Endometrial microvascular endothelial cells (primary cell): ENCODE results near the gene DNAAF1. TPM values are rescaled to one million over a fixed set of nuclear protein-coding genes. Genes with fewer than 3 reads are reported as not detected.

Experiments used
- in situ Hi-C: cut with HindIII; loops from 2 replicates; pipeline ENCODE4 v1.10.0; 2017; ENCODE audit warnings: low sequenced_read_pairs, low pct_unique_long_range_greater_than_20kb; ENCODE audit errors: inconsistent ontology term
- total RNA-seq: library from RNA; depleted of rRNA; stranded (reverse); fragments of >200 nt; gene quantifications from one replicate; pipeline ENCODE4 v1.2.3, GENCODE V29; 2015; ENCODE audit errors: inconsistent ontology term

DNAAF1 gene
- total RNA-seq, 1 donor from 2014 or later, result not detected

GRCh38 chr16:84153660-84154214, 8.6 kb downstream of the DNAAF1 start:
- in situ Hi-C loops, result no loop called here

DNA sequence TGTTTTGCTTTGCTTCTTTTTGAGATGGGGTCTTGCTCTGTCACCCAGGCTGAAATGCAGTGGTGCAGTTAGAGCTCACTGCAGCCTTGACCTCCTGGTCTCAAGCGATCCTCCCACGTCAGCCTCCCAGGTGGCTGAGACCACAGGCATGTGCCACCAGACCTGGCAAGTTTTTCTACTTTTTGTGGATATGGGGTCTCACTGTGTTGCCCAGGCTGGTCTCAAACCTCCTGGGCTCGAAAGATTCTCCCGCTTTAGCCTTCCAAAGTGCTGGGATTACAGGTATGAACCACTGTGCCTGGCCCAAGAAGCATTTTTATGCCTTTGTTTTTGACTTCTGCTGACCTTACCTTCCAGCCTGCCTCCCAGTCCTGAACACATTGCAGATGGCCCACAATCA, 10.1 kb downstream of the DNAAF1 start:
- in situ Hi-C loops, result no loop called here

GRCh38 chr16:84155771-84156170, 10.7 kb downstream of the DNAAF1 start:
- in situ Hi-C loops, result no loop called here

- in situ Hi-C loops, result no loop called here
These were observed 11.3 kb downstream of the DNAAF1 start for GRCh38 chr16:84156342-84156784.

- in situ Hi-C loops, result no loop called here
These were observed 13.9 kb downstream of the DNAAF1 start for GRCh38 chr16:84159007-84159406.

DNA sequence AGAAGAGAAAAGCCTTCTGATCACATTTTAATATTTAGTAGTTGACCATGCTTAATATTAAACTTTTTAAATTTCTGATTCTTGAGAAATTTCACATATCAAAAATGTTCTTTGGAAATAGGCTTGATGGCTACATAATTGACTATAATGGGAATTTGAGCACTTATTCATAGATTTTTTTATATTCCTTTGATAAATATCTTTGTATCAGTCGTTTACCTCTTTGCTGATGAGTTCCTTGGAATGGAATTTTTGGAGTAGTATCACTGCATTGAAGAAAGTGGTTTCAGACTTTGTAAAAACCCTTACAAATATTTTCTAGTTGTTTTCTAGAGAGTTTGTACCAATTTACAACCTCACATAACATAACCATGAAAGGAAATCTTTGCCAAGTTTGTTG, 14.7 kb downstream of the DNAAF1 start:
- in situ Hi-C loops, result no loop called here

GRCh38 chr16:84161037-84161436, 15.9 kb downstream of the DNAAF1 start:
- in situ Hi-C loops, result no loop called here

GRCh38 chr16:84161801-84162200, 16.7 kb downstream of the DNAAF1 start:
- in situ Hi-C loops, result no loop called here

GRCh38 chr16:84165746-84166145, 20.6 kb downstream of the DNAAF1 start:
- in situ Hi-C loops, result no loop called here

DNA sequence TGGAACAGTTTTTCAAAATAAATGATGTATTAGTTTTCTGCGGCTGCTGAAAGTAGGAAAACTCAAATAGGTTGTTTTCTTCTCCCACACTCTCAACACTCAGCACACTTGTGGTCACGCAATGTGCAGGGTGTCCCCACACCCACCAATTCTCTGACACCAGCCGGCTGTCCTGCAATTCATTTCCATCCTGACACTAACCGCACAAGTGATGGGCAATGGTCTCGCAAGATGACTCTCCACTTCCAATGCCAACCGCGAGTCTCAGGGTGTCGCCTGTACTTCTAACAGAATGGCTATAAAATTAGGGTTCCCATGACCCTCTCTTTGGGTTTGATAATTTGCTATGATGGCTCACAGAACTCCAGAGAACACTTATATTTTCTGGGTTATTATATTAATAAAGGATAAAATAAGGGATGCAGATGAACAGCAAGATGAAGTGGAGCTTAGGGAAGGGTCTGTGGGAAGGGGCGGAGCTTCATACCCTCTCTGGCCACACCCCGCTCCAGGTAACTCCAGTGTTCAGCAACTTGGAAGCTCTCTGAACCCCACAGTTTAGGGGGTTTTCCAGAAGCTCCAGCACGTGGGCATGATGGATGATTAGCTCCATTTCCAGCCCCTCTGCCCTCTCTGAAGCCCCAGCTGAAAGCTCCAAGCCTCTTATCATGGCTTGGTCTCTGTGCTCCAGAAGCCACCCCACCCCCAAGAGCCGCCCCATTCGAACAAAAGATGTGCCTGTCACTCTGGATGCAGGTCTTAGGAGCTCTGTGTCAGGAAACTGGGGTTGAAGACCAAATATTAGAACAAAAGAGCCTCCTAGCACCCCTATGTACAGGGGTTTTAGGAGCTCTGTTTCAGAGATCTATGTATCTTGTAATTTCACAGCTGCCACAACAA, 21.9 kb downstream of the DNAAF1 start:
- in situ Hi-C loops, result no loop called here

DNA sequence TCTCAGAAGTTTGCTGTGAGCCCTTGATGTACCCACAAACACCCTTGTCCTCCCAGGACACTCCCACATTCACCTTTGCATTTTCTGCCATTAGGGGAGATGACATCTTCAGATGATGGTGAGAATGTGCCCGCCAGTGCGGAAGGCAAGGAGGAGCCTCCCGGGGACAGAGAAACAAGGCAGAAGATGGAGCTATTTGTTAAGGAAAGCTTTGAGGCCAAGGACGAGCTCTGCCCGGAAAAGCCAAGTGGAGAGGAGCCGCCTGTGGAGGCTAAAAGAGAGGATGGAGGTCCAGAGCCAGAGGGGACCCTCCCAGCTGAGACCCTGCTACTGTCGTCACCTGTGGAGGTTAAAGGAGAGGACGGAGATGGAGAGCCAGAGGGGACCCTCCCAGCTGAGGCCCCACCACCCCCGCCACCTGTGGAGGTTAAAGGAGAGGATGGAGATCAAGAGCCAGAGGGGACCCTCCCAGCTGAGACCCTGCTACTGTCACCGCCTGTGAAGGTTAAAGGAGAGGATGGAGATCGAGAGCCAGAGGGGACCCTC, 24.7 kb downstream of the DNAAF1 start:
- in situ Hi-C loops, result no loop called here

GRCh38 chr16:84174396-84174795, 29.3 kb downstream of the DNAAF1 start:
- in situ Hi-C loops, result no loop called here

DNA sequence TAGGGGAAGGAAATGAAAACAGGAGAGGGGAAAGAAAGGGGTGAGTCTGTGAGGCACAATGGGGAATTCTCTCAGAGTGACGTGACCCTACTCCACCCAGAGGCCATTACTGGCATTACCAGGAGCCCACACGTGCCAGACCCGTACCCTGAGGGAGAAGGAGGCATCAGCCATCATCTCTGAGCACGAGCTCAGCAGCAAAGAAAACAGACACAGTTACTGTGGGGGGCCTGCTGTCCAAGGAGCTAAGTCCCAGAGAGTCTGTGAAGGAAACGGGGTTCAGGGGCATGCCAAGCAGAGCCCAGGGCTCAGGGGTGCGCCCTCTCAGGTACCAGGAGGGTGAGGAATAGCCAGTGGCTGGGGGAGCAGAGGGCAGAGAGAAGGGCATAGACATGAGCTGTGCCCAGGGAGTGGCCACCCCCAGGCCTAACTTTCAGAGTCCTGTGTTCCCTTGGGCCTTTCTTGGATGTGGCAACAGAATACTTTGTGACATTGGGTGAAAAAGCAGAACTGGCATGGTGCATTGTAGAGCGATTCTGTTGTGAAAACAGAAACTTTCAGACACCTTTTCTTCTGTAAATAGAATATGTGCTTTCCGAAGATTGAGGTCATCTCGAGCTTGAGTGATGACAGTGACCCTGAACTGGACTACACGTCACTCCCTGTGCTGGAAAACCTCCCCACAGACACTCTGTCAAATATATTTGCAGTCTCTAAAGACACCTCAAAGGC, 30.4 kb downstream of the DNAAF1 start:
- in situ Hi-C loops, result no loop called here

DNA sequence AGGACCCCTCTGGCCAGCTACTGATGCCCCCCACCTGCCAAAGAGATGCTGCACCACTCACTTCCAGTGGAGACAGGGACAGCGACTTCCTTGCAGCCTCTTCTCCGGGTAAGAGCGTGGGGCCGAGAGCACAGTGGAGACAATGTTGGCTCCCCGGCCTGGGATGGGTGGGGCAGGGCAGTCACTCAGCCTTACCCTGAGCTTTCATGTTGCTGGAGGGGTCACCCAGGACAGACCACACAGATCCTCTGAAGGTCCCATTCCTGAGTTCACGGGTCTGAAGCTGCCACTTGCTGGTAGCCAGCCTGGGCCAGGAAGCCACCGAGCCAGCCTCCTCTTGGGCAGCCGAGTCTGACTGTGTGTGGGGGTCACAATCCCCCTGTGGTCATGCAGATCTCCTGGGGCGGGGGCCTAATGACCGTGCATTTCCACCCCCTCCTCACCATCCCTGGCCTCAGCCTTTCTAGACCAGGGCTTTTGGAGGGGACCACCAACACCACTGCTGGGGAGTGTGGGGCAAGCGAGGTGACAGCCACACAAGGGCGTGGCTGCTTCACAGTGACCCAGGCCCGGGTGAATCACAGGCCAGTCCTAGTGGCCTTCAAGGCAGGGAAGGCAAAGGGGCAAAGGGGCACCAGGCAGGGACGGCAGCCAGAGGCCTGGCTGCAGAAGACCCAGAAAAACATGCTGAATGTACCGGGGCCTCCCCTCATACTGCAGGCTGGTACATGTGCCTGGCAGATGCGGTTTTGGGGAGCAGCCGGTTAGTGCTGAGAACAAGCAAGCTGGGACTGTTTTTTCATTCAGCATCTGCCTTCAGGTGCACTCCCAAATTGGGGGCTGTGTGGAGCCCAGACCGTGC, 31.3 kb downstream of the DNAAF1 start:
- in situ Hi-C loops, result no loop called here

- in situ Hi-C loops, result no loop called here
These were observed 32.6 kb downstream of the DNAAF1 start for GRCh38 chr16:84177741-84178073.

GRCh38 chr16:84178146-84178765, 33.1 kb downstream of the DNAAF1 start:
- in situ Hi-C loops, result no loop called here

- in situ Hi-C loops, result no loop called here
These were observed 33.9 kb downstream of the DNAAF1 start for GRCh38 chr16:84178892-84179611.
